GM12878 (cell line): ENCODE results near the gene CDC5L. TPM values are rescaled to one million over a fixed set of nuclear protein-coding genes. Genes with fewer than 3 reads are reported as not detected.

ENCODE experiments used
- ATAC-seq: fragments of 200-7000 bp; cut with Tn5 transposase; 3 replicates; pipeline ENCODE4 v1.9.1; 2020; ENCODE audit warnings: mild to moderate bottlenecking, moderate library complexity
- BruUV-seq: library from RNA; stranded (reverse); fragments of 400-500 nt; replicated peaks from 2 replicates; lab custom pipeline; 2021; lab: Mats Ljungman, UMichigan
- CTCF ChIA-PET: fragments of 300-600 bp; sonication (Branson Sonifier 250); formaldehyde crosslinking; extraction: SDS; loops from one replicate; lab custom pipeline; 2021; ENCODE audit warnings: inconsistent platforms; lab: Yijun Ruan, JAX
- POLR2A ChIA-PET: fragments of 350-600 bp; formaldehyde crosslinking; extraction: SDS; loops from one replicate; lab custom pipeline; 2021; ENCODE audit warnings: inconsistent platforms; lab: Charles Lee
- RAD21 ChIA-PET: fragments of 300-600 bp; sonication (Branson Sonifier 250); formaldehyde crosslinking; loops from one replicate; lab custom pipeline; 2023; ENCODE audit warnings: antibody characterized with exemption; ENCODE audit not compliant: unreplicated experiment; lab: Charles Lee
- SMC1A ChIA-PET: fragments of 300-600 bp; sonication (Branson Sonifier 250); formaldehyde crosslinking; loops from one replicate; lab custom pipeline; 2023; ENCODE audit not compliant: unreplicated experiment, uncharacterized antibody; lab: Charles Lee
- DNase-seq: peaks from one replicate; pipeline ENCODE4 v3.0.0-alpha.2; 2011; ENCODE audit warnings: low read depth, low spot score
- FAIRE-seq: peaks from 3 replicates; lab custom pipeline; 2011; peaks lifted over from hg19 to GRCh38; lab: Jason Lieb, UNC
- H2AFZ ChIP-seq: 2 replicates; pipeline ENCODE4 v1.6.0; 2011; ENCODE audit warnings: low read depth, low read length, control low read depth; ENCODE audit not compliant: control insufficient read depth
- H3K27ac ChIP-seq: 2 replicates; pipeline ENCODE4 v1.5.1; 2011; ENCODE audit warnings: control low read depth; ENCODE audit not compliant: control insufficient read depth, insufficient read depth
- H3K27me3 ChIP-seq, 2 experiments: replicated peaks in 1 of 2; 2 replicates each; pipeline versions ENCODE4 v1.6.0 to v1.6.1; 2011; ENCODE audit warnings: low read length in 1 of 2; ENCODE audit not compliant: control insufficient read depth in 2 of 2, insufficient read depth in 2 of 2
- H3K36me3 ChIP-seq, 2 experiments: 2 replicates each; pipeline ENCODE4 v1.5.1; 2011; ENCODE audit warnings: low read length in 1 of 2; ENCODE audit not compliant: control insufficient read depth in 2 of 2, insufficient read depth in 2 of 2
- H3K4me1 ChIP-seq: 2 replicates; pipeline ENCODE4 v1.6.1; 2011; ENCODE audit warnings: mild to moderate bottlenecking, low read length, moderate library complexity, mixed read lengths; ENCODE audit not compliant: control insufficient read depth, insufficient read depth
- H3K4me2 ChIP-seq: 2 replicates; pipeline ENCODE4 v1.6.0; 2011; ENCODE audit warnings: control low read depth; ENCODE audit not compliant: control insufficient read depth, insufficient read depth
- H3K4me3 ChIP-seq: fragments of 200-600 bp; sonication (generic); 2 replicates; pipeline ENCODE4 v1.5.1; 2016
- H3K79me2 ChIP-seq: 2 replicates; pipeline ENCODE4 v1.6.0; 2011; ENCODE audit warnings: low read length; ENCODE audit not compliant: control insufficient read depth, insufficient read depth
- H3K9ac ChIP-seq: 2 replicates; pipeline ENCODE4 v1.8.0; 2011; ENCODE audit warnings: low read length, control low read depth, mixed read lengths; ENCODE audit not compliant: control insufficient read depth, insufficient read depth
- H3K9me3 ChIP-seq: replicated peaks from 3 replicates; pipeline ENCODE4 v1.5.1; 2011; ENCODE audit warnings: mild to moderate bottlenecking, low read length; ENCODE audit not compliant: control insufficient read depth, insufficient read depth
- H4K20me1 ChIP-seq: 2 replicates; pipeline ENCODE4 v1.6.0; 2011; ENCODE audit not compliant: control insufficient read depth, insufficient read depth
- BHLHE40 ChIP-seq, 2 experiments: fragments of 450-650 bp in 1 of 2; IDR thresholded peaks; 2 replicates each; pipeline ENCODE4 v1.6.1; 2011 to 2017; ENCODE audit warnings: low read depth in 2 of 2, borderline replicate concordance in 1 of 2, improper control_type of control experiment in 1 of 2, low read length in 1 of 2, mild to moderate bottlenecking in 1 of 2
- BRCA1 ChIP-seq: IDR thresholded peaks from 2 replicates; pipeline ENCODE4 v1.6.1; 2011; ENCODE audit warnings: low read depth, low read length, improper control_type of control experiment
- CHD4 ChIP-seq: fragments of 200-600 bp; sonication (generic); IDR thresholded peaks from 2 replicates; pipeline ENCODE4 v1.6.1; 2016; ENCODE audit warnings: mild to moderate bottlenecking
- CREM ChIP-seq: IDR thresholded peaks from 2 replicates; pipeline ENCODE4 v1.6.1; 2014; ENCODE audit warnings: antibody characterized with exemption, low read depth
- E4F1 ChIP-seq: fragments of 450-650 bp; IDR thresholded peaks from 2 replicates; pipeline ENCODE4 v1.6.1; 2018; ENCODE audit warnings: borderline replicate concordance, mild to moderate bottlenecking; ENCODE audit not compliant: partially characterized antibody
- ESRRA ChIP-seq: IDR thresholded peaks from 2 replicates; pipeline ENCODE4 v1.6.1; 2012; ENCODE audit warnings: mild to moderate bottlenecking, low read length, improper control_type of control experiment
- FOXK2 ChIP-seq: fragments of 450-650 bp; IDR thresholded peaks from 2 replicates; pipeline ENCODE4 v1.6.1; 2017; ENCODE audit warnings: mild to moderate bottlenecking, moderate library complexity
- JUND ChIP-seq: IDR thresholded peaks from 2 replicates; pipeline ENCODE4 v1.6.1; 2012; ENCODE audit warnings: low read depth, mild to moderate bottlenecking, low read length, improper control_type of control experiment, moderate library complexity
- KLF5 ChIP-seq: fragments of 450-650 bp; IDR thresholded peaks from 2 replicates; pipeline ENCODE4 v1.6.1; 2014; ENCODE audit warnings: mild to moderate bottlenecking; ENCODE audit not compliant: partially characterized antibody
- MTA3 ChIP-seq: IDR thresholded peaks from 2 replicates; pipeline ENCODE4 v1.6.1; 2012; ENCODE audit warnings: low read length, inconsistent platforms, borderline replicate concordance
- YY1 ChIP-seq: IDR thresholded peaks from 2 replicates; pipeline ENCODE4 v1.6.1; 2011; ENCODE audit warnings: low read depth, mild to moderate bottlenecking, low read length
- ZBTB11 ChIP-seq: fragments of 450-650 bp; formaldehyde crosslinking; IDR thresholded peaks from 2 replicates; pipeline ENCODE4 v1.5.0; 2022; ENCODE audit warnings: mild to moderate bottlenecking, missing genetic modification characterization
- ZNF217 ChIP-seq: fragments of 450-650 bp; IDR thresholded peaks from 2 replicates; pipeline ENCODE4 v1.6.1; 2017; ENCODE audit warnings: antibody characterized with exemption, mild to moderate bottlenecking
- WGBS: methylation state at CpG from one replicate; pipeline ENCODE4 v1.1.6; 2016; ENCODE audit warnings: low lambda C conversion rate; ENCODE audit not compliant: insufficient replicate concordance, insufficient coverage; ENCODE audit errors: missing lambda C conversion rate; 5-methylcytosine and 5-hydroxymethylcytosine counted together
- in situ Hi-C: fragments of 300-500 bp; cut with MboI; formaldehyde crosslinking; loops from 9 replicates; pipeline ENCODE4 v1.14.3; 2018; ENCODE audit warnings: mixed read lengths
- intact Hi-C: fragments of 100-400 bp; cut with micrococcal nuclease; formaldehyde crosslinking; loops from one replicate; pipeline ENCODE4 v1.14.2; 2022; ENCODE audit not compliant: unreplicated experiment
- polyA plus RNA-seq, 11 experiments: library from polyadenylated mRNA; depleted of rRNA in 4 of 11; unstranded in 6 of 11; stranded (reverse) in 5 of 11; fragments of >200 nt; fragmentation: Nextera tagmentation in 4 of 11; fragmentation: Illumina TruSeq in 1 of 11; extraction: Ambion mirVana in 4 of 11; extraction: Trizol in 1 of 11; gene quantifications; 1 replicate in 1 of 11; 2 replicates in 10 of 11; pipeline versions ENCODE4 v1.2.1 to v1.2.3, GENCODE V29; 2011 to 2016; ENCODE audit warnings: inconsistent platforms in 2 of 11, missing spikeins in 2 of 11, low read depth in 1 of 11
- total RNA-seq, 4 experiments: library from RNA; depleted of rRNA in 3 of 4; stranded (reverse); fragments of >200 nt in 3 of 4; fragmentation: Illumina TruSeq in 1 of 4; extraction: Trizol in 1 of 4; gene quantifications; 2 replicates each; pipeline versions ENCODE4 v1.2.1 to v1.2.3, GENCODE V29; 2013 to 2021

The CDC5L gene
- total and polyA plus RNA-seq, 10 of the 15 experiments (the other 5 are each of a cell fraction or from before 2014, with no cell fraction given) = 13.2 to 29.4 (median 18.8) TPM

- intact Hi-C loops = no loop called here
- Histone ChIP-seq H3K27ac (no peak overlapping the region), H3K9ac (no peak overlapping the region), H3K4me2 (no peak overlapping the region), H3K27me3 (no peaks in the 10 kb centered on the region), H3K4me1 (no peaks in the 10 kb centered on the region), H3K79me2 (no peaks in the 10 kb centered on the region), H3K4me3 (no peak overlapping the region), H2AFZ (no peak overlapping the region), H3K9me3 (no peaks in the 10 kb centered on the region), H3K36me3 (no peaks in the 10 kb centered on the region), H4K20me1 (no peaks in the 10 kb centered on the region)
- ChIA-PET SMC1A (interaction anchor here (0.7 kb wide), 1 partner anchor 9 kb away, joined by 3 read pairs; no protein-coding TSS in a partner anchor), POLR2A (no interaction called here), CTCF (interaction anchor here (0.8 to 1.7 kb wide), 4 partner anchors 9 to 209 kb away, joined by 3 to 9 read pairs (median 4); no protein-coding TSS in a partner anchor), RAD21 (no interaction called here)
- ATAC-seq = no peak
- no peak for FAIRE-seq
- WGBS = 15% methylated on average over 6 of the region's 6 CpGs
- no peak for DNase-seq
- no TSS peak for BruUV-seq
- in situ Hi-C loops = no loop called here
- no peak for TF ChIP-seq BHLHE40 (IDR thresholded peaks at IDR 0.05; ENCODE audit: borderline replicate concordance in 1 of 2, low read depth in 2 of 2, low read length in 1 of 2)
- no peak for TF ChIP-seq ESRRA
- no peak for TF ChIP-seq CREM
- TF ChIP-seq FOXK2 = no peak
- TF ChIP-seq YY1 = no peak
- TF ChIP-seq KLF5 = no peak
- TF ChIP-seq MTA3 = no peak
- no peak for TF ChIP-seq CHD4
- TF ChIP-seq ZNF217 = no peak
- no peak for TF ChIP-seq JUND
- no peak for TF ChIP-seq E4F1
- TF ChIP-seq BRCA1 = no peak
- no peak for TF ChIP-seq ZBTB11 (CRISPR knock-in tag)
Observed at GRCh38 chr6:44489910-44490604, 102.6 kb downstream of the CDC5L start.
